Type B pancreatic cell (in vitro differentiated cells): ENCODE measurements around the gene OR52B6. TPM values are rescaled to one million over a fixed set of nuclear protein-coding genes. Genes with fewer than 3 reads are reported as not detected.
A peak's percentile ranks its signal among the peaks of the same experiment; 100 is the strongest.
"Not testable (repeated sequence)": the region's sequence is repeated elsewhere in the genome, so short reads cannot be mapped to it uniquely, and the experiment has no call there.

ENCODE experiments used
- DNase-seq: peaks from one replicate; pipeline ENCODE4 v3.0.0; 2021; ENCODE audit warnings: mixed read lengths; ENCODE audit not compliant: unreplicated experiment; ENCODE audit errors: extremely low spot score
- H3K27ac Mint-ChIP-seq: 2 replicates; pipeline ENCODE4 v1.8.0; 2021; ENCODE audit warnings: mild to moderate bottlenecking, mixed read lengths
- H3K27me3 Mint-ChIP-seq: 2 replicates; pipeline ENCODE4 v1.8.0; 2021; ENCODE audit warnings: mixed read lengths
- H3K36me3 Mint-ChIP-seq: 2 replicates; pipeline ENCODE4 v1.8.0; 2021; ENCODE audit warnings: mixed read lengths
- H3K4me1 Mint-ChIP-seq: one replicate; pipeline ENCODE4 v1.8.0; 2021; ENCODE audit warnings: mixed read lengths; ENCODE audit not compliant: unreplicated experiment
- H3K4me3 Mint-ChIP-seq: 2 replicates; pipeline ENCODE4 v1.8.0; 2021; ENCODE audit warnings: mild to moderate bottlenecking, mixed read lengths
- H3K9me3 Mint-ChIP-seq: 2 replicates; pipeline ENCODE4 v1.8.0; 2021; ENCODE audit warnings: mixed read lengths
- CTCF ChIP-seq: fragments of 200-600 bp; sonication (generic); conservative IDR thresholded peaks from 2 replicates; pipeline ENCODE4 v1.5.0; 2021; ENCODE audit warnings: antibody characterized with exemption, mild to moderate bottlenecking
- total RNA-seq: library from RNA; stranded (reverse); gene quantifications from 2 replicates; pipeline ENCODE4 v1.2.1, GENCODE V29; 2021; ENCODE audit warnings: low replicate concordance

Gene OR52B6
- total RNA-seq, 1 donor from 2014 or later, result not detected

- Mint-ChIP-seq H3K27ac (peak within 1 kb of the TSS; percentile 71), H3K4me1 (peaks cover 33% of the 10 kb centered on the region), H3K36me3 (no peaks in the 10 kb centered on the region), H3K27me3 (no peaks in the 10 kb centered on the region), H3K4me3 (peak within 1 kb of the TSS; percentile 91), H3K9me3 (no peaks in the 10 kb centered on the region)
- no peak for TF ChIP-seq CTCF
- DNase-seq, result no peak
These were observed 16.0 kb downstream of the OR52B6 start, which contains the start of gene TRIM6 for GRCh38 chr11:5596607-5597201. TRIM6 (plus strand) TSS chr11:5596637; CDS start chr11:5596898, 261 bp downstream.

- H3K4me3 Mint-ChIP-seq, result peak overlapping the region; percentile 65
- no peaks in the 10 kb centered on the region for H3K27me3 Mint-ChIP-seq
- H3K9me3 Mint-ChIP-seq, result no peaks in the 10 kb centered on the region
- DNase-seq, result no peak
- H3K27ac Mint-ChIP-seq, result no peak overlapping the region
- no peaks in the 10 kb centered on the region for H3K36me3 Mint-ChIP-seq
- TF ChIP-seq CTCF, result no peak
- H3K4me1 Mint-ChIP-seq, result peaks cover 32% of the 10 kb centered on the region
These were observed 17.3 kb downstream of the OR52B6 start for GRCh38 chr11:5597953-5598352.

- H3K4me1 Mint-ChIP-seq, result peaks cover 26% of the 10 kb centered on the region
- no peaks in the 10 kb centered on the region for H3K9me3 Mint-ChIP-seq
- H3K4me3 Mint-ChIP-seq, result no peak overlapping the region
- DNase-seq, result no peak
- H3K27me3 Mint-ChIP-seq, result no peaks in the 10 kb centered on the region
- TF ChIP-seq CTCF, result peak; percentile 78
- H3K27ac Mint-ChIP-seq, result no peak overlapping the region
- H3K36me3 Mint-ChIP-seq, result no peaks in the 10 kb centered on the region
These were observed 19.7 kb downstream of the OR52B6 start for GRCh38 chr11:5600374-5600851.

- not testable (repeated sequence) for DNase-seq, H3K4me1 Mint-ChIP-seq, H3K27me3 Mint-ChIP-seq, H3K4me3 Mint-ChIP-seq, H3K36me3 Mint-ChIP-seq, H3K9me3 Mint-ChIP-seq
- peak overlapping the region; percentile 36 for H3K27ac Mint-ChIP-seq
These were observed 22.1 kb downstream of the OR52B6 start for GRCh38 chr11:5602791-5603190.

GRCh38 chr11:5603326-5603725, 22.6 kb downstream of the OR52B6 start:
- peak overlapping the region; percentile 36 for H3K27ac Mint-ChIP-seq
- H3K9me3 Mint-ChIP-seq, result no peaks in the 10 kb centered on the region
- no peaks in the 10 kb centered on the region for H3K27me3 Mint-ChIP-seq
- DNase-seq, result no peak
- H3K4me3 Mint-ChIP-seq, result no peak overlapping the region
- H3K36me3 Mint-ChIP-seq, result peaks cover 8% of the 10 kb centered on the region
- H3K4me1 Mint-ChIP-seq, result peaks cover 5% of the 10 kb centered on the region
- TF ChIP-seq CTCF, result no peak

- Mint-ChIP-seq H3K4me1 (no peaks in the 10 kb centered on the region), H3K9me3 (no peaks in the 10 kb centered on the region), H3K27me3 (no peaks in the 10 kb centered on the region), H3K36me3 (peaks cover 9% of the 10 kb centered on the region), H3K27ac (no peak overlapping the region), H3K4me3 (no peak overlapping the region)
- TF ChIP-seq CTCF, result no peak
- DNase-seq, result no peak
These were observed 24.2 kb downstream of the OR52B6 start for GRCh38 chr11:5604896-5605295.
